HG03520 (cell line): ENCODE data around the gene GHR.
A peak's percentile ranks its signal among the peaks of the same experiment; 100 is the strongest.
"Not testable (repeated sequence)": the region's sequence is repeated elsewhere in the genome, so short reads cannot be mapped to it uniquely, and the experiment has no call there.

Experiments used
- ATAC-seq: cut with Tn5 transposase; IDR thresholded peaks from one replicate; pipeline ENCODE4 v1.9.1; 2021; ENCODE audit warnings: mild to moderate bottlenecking, moderate library complexity; ENCODE audit not compliant: unreplicated experiment

The GHR gene

GRCh38 chr5:42680046-42680445 lies 256.8 kb downstream of the GHR start:
- ATAC-seq = no peak

GRCh38 chr5:42685078-42685477 lies 261.8 kb downstream of the GHR start:
- ATAC-seq = not testable (repeated sequence)

GRCh38 chr5:42689391-42689790 lies 266.2 kb downstream of the GHR start:
- ATAC-seq = no peak

- ATAC-seq = no peak
Measured at GRCh38 chr5:42691413-42691937, 268.2 kb downstream of the GHR start.

GRCh38 chr5:42701351-42702059 lies 278.3 kb downstream of the GHR start:
- ATAC-seq = no peak

DNA sequence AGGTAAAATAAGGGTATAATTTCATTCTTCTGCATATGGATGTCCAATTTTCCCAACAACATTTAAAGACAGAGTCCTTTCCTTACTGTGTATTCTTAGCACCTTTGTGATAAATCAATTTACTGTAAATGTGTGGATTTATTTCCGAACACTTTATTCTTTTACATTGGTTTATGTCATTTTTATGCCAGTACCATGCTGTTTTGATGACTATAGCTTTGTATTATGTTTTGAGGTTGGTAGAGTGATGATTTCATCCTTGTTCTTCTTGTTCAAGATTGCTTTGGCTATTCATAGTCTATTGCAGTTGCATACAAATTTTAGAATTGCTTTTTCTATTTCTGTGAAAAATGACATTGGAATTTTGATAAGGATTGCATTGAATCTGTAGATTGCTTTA lies 280.0 kb downstream of the GHR start:
- no peak for ATAC-seq

- ATAC-seq = no peak
Measured at GRCh38 chr5:42715785-42716184, 292.5 kb downstream of the GHR start.

DNA sequence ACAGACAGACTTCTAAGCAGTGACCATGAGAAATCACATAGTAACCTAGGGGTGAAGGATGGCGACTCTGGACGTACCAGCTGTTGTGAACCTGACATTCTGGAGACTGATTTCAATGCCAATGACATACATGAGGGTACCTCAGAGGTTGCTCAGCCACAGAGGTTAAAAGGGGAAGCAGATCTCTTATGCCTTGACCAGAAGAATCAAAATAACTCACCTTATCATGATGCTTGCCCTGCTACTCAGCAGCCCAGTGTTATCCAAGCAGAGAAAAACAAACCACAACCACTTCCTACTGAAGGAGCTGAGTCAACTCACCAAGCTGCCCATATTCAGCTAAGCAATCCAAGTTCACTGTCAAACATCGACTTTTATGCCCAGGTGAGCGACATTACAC lies 295.4 kb downstream of the GHR start:
- peak; percentile 88 for ATAC-seq

GRCh38 chr5:42719034-42719433 lies 295.8 kb downstream of the GHR start:
- no peak for ATAC-seq

DNA sequence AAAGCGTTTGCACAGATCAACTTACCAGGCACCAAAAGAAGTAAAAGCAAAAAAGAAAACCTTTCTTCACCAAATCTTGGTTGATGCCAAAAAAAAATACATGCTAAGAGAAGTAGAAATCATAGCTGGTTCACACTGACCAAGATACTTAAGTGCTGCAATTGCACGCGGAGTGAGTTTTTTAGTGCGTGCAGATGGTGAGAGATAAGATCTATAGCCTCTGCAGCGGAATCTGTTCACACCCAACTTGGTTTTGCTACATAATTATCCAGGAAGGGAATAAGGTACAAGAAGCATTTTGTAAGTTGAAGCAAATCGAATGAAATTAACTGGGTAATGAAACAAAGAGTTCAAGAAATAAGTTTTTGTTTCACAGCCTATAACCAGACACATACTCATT lies 297.0 kb downstream of the GHR start:
- ATAC-seq = no peak

GRCh38 chr5:42721484-42721883 lies 298.2 kb downstream of the GHR start:
- ATAC-seq = no peak

- not testable (repeated sequence) for ATAC-seq
Measured at GRCh38 chr5:42734531-42735058, 311.4 kb downstream of the GHR start.

DNA sequence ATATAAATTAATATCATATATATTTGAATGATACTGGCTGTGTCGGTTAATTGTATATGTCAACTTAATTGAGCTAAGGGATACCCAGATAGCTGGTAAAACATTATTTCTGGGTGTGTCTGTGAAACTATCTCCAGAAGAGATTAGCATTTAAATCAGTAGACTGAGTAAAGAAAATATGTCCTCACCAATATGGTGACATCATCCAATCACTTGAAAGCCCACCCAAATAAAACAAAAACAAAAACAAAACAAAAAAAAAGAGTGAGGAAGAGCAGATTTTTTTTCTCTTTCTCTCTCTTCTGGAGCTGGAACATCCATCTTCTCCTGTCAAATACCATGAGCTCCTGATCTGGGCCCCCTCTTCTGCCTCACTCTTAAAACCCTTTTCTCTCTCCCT lies 317.7 kb downstream of the GHR start:
- ATAC-seq = no peak

- ATAC-seq = no peak
Measured at GRCh38 chr5:42745426-42745825, 322.2 kb downstream of the GHR start.

DNA sequence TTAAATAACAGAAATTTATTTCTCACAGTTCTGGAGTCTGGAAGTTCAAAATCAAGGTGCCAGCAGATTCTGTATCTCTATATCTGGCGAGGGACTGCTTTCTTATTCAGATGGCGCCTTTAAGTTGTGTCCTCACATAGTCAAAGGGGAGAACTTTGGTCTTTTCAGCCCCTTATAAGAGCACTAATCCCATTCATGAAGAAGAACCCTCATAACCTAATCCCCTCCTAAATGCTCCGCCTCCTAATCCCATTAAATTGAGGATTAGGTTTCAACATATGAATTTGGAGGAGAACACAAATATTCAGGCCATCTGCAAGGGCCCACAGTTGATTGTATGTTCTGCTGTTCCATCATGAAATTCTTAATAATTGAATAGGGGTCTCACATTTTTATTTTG lies 322.6 kb downstream of the GHR start:
- ATAC-seq = no peak

DNA sequence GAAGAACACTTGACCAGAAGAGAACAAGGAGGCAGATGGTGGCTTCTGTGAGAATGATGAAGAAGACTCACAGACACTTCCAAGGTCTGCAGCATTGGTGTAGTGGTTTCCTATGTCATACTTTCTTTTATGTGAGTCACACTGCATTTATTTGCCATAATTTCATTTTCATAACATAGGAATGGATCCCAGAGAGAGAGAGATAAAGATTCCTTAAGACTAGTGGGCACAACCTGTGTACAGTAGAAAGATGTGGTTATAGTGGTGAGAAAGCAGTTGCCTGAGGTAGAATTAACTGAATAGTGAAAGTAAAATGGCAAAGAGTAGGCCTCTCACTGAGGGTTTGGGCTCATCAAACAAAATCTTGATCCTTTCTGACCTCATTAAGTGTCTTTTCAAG lies 325.8 kb downstream of the GHR start:
- no peak for ATAC-seq

- no peak for ATAC-seq
Measured at GRCh38 chr5:42750507-42750906, 327.3 kb downstream of the GHR start.

GRCh38 chr5:42751044-42751443 lies 327.8 kb downstream of the GHR start:
- no peak for ATAC-seq

GRCh38 chr5:42753099-42753498 lies 329.9 kb downstream of the GHR start:
- no peak for ATAC-seq

- ATAC-seq = no peak
Measured at GRCh38 chr5:42756606-42757601, 333.7 kb downstream of the GHR start, which contains the start of gene CCDC152. Gene CCDC152, plus strand, starts transcription at chr5:42756818. Its CDS starts 2,304 bp downstream, at chr5:42759122.

DNA sequence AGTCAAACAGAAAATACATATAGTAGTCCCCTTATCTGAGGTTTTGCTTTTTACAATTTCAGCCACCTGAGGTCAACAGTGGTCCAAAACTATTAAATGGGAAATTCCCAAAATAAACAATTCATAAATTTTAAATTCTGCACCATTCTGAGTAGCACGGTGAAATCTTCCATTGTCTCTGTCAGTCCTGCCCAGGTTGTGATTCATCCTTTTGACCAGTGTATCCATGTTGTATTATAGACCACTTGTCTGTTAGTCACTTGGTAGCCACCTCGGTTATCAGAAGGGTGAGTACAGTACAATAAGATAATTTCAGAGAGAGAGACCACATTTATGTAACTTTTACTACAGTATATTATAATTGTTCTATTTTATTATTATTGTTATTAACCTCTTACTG lies 336.2 kb downstream of the GHR start:
- ATAC-seq = no peak
